HEK293T (cell line): Measurements from ENCODE around the gene KNL1.

Experiments
- ARNT ChIP-seq: fragments of 450-650 bp; IDR thresholded peaks from 2 replicates; pipeline ENCODE4 v1.6.1; 2017; ENCODE audit warnings: mild to moderate bottlenecking
- BHLHE40 ChIP-seq: fragments of 450-650 bp; IDR thresholded peaks from 2 replicates; pipeline ENCODE4 v1.6.1; 2016; ENCODE audit warnings: mild to moderate bottlenecking, moderate library complexity, borderline replicate concordance
- CTBP1 ChIP-seq: fragments of 450-650 bp; IDR thresholded peaks from 2 replicates; pipeline ENCODE4 v1.6.1; 2016; ENCODE audit warnings: borderline replicate concordance
- ELF4 ChIP-seq: fragments of 450-650 bp; IDR thresholded peaks from 2 replicates; pipeline ENCODE4 v1.6.1; 2017; ENCODE audit warnings: antibody characterized with exemption
- FOXK2 ChIP-seq: fragments of 450-650 bp; IDR thresholded peaks from 2 replicates; pipeline ENCODE4 v1.6.1; 2016; ENCODE audit warnings: mild to moderate bottlenecking
- FOXM1 ChIP-seq: fragments of 450-650 bp; IDR thresholded peaks from 2 replicates; pipeline ENCODE4 v1.6.1; 2017; ENCODE audit warnings: mild to moderate bottlenecking, borderline replicate concordance
- HDGF ChIP-seq: fragments of 450-650 bp; IDR thresholded peaks from 2 replicates; pipeline ENCODE4 v1.6.1; 2017; ENCODE audit warnings: antibody characterized with exemption, borderline replicate concordance
- L3MBTL2 ChIP-seq: fragments of 450-650 bp; conservative IDR thresholded peaks from 2 replicates; pipeline ENCODE4 v1.6.1; 2016; ENCODE audit warnings: mild to moderate bottlenecking
- NFRKB ChIP-seq: fragments of 450-650 bp; IDR thresholded peaks from 2 replicates; pipeline ENCODE4 v1.6.1; 2016; ENCODE audit warnings: mild to moderate bottlenecking, moderate library complexity
- PKNOX1 ChIP-seq: fragments of 450-650 bp; IDR thresholded peaks from 2 replicates; pipeline ENCODE4 v1.6.1; 2016
- SP1 ChIP-seq: fragments of 450-650 bp; IDR thresholded peaks from 2 replicates; pipeline ENCODE4 v1.6.1; 2017
- SUZ12 ChIP-seq: fragments of 450-650 bp; IDR thresholded peaks from 2 replicates; pipeline ENCODE4 v1.6.1; 2016; ENCODE audit warnings: mild to moderate bottlenecking
- TARDBP ChIP-seq: fragments of 450-650 bp; IDR thresholded peaks from 2 replicates; pipeline ENCODE4 v1.6.1; 2016
- ZNF384 ChIP-seq: fragments of 450-650 bp; IDR thresholded peaks from 2 replicates; pipeline ENCODE4 v1.6.1; 2016

GRCh38 chr15:40696228-40696627, 102.2 kb downstream of the KNL1 start:
- no peak for TF ChIP-seq ELF4
- no peak for TF ChIP-seq HDGF
- no peak for TF ChIP-seq SP1
- no peak for TF ChIP-seq SUZ12
- TF ChIP-seq ARNT = no peak
- no peak for TF ChIP-seq TARDBP
- TF ChIP-seq L3MBTL2 = no peak
- TF ChIP-seq PKNOX1 = no peak
- no peak for TF ChIP-seq ZNF384
- no peak for TF ChIP-seq NFRKB
- TF ChIP-seq FOXK2 = no peak
- TF ChIP-seq BHLHE40 = no peak
- no peak for TF ChIP-seq FOXM1
- TF ChIP-seq CTBP1 = no peak
